ENCODE measurements around the gene TAF15.

The TAF15 gene

GRCh38 chr17:35843698-35844097 is 34.4 kb downstream of the TAF15 start:
- TF ChIP-seq, protein P1, sequence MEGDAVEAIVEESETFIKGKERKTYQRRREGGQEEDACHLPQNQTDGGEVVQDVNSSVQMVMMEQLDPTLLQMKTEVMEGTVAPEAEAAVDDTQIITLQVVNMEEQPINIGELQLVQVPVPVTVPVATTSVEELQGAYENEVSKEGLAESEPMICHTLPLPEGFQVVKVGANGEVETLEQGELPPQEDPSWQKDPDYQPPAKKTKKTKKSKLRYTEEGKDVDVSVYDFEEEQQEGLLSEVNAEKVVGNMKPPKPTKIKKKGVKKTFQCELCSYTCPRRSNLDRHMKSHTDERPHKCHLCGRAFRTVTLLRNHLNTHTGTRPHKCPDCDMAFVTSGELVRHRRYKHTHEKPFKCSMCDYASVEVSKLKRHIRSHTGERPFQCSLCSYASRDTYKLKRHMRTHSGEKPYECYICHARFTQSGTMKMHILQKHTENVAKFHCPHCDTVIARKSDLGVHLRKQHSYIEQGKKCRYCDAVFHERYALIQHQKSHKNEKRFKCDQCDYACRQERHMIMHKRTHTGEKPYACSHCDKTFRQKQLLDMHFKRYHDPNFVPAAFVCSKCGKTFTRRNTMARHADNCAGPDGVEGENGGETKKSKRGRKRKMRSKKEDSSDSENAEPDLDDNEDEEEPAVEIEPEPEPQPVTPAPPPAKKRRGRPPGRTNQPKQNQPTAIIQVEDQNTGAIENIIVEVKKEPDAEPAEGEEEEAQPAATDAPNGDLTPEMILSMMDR (conservative IDR thresholded peaks at IDR 0.05; ENCODE audit: low read length): no peak
- DNase-seq (ENCODE audit: low read depth): no peak
- no peak overlapping the region for H3K4me3 ChIP-seq (ENCODE audit: low read length)

DNA sequence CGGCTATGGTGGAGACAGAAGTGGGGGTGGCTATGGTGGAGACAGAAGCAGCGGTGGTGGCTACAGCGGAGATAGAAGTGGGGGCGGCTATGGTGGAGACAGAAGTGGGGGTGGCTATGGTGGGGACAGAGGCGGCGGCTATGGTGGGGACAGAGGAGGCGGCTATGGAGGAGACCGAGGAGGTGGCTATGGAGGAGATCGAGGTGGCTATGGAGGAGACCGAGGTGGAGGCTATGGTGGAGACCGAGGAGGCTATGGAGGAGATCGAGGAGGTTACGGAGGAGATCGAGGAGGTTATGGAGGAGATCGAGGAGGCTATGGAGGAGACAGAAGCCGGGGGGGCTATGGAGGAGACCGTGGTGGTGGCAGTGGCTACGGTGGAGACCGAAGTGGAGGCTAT is 35.3 kb downstream of the TAF15 start:
- H3K4me3 ChIP-seq (ENCODE audit: low read length): no peak overlapping the region
- DNase-seq (ENCODE audit: low read depth): no peak
- TF ChIP-seq, protein P1 (conservative IDR thresholded peaks at IDR 0.05; ENCODE audit: low read length): no peak

DNA sequence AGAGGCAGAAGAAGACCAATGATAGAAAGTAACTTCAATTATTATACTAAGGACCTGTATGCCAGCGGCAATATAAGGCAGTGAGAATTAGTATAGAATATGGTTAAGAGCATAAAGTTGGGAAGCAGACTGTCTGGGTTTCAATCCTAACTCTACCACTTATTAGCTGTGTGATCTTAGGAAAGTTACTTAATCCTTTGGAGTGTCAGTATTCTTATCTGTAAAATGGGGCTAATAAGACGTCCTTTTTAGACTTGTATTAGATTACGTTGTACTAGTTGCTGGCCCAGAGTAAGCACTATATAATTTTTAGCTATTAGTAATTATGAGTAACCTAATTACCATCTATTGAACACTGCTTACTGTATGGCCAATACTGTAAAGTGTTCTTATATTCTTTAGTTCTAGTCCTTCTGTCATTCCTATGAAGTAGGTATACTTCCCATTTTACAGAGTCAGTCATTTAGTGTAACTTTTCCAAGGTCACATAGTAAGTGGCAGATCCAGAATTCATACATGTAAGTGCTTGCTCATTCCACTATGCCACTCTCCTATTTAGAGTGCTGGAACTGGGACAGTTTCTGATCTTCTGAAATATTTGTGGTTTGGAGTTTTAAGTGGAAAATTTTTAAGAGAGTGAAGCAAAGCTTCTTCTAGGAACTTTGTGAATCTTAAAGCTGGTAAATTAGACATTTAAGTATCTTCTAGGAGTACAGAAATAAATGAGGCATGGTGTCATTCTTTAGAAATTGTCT is 36.9 kb downstream of the TAF15 start:
- peak; percentile 66 for DNase-seq (ENCODE audit: low read depth)
- no peak overlapping the region for H3K4me3 ChIP-seq (ENCODE audit: low read length)
- TF ChIP-seq, protein P1 (conservative IDR thresholded peaks at IDR 0.05; ENCODE audit: low read length): no peak

GRCh38 chr17:35847006-35847405 is 37.7 kb downstream of the TAF15 start:
- TF ChIP-seq, protein P1 (conservative IDR thresholded peaks at IDR 0.05; ENCODE audit: low read length): no peak
- no peak overlapping the region for H3K4me3 ChIP-seq (ENCODE audit: low read length)
- DNase-seq (ENCODE audit: low read depth): no peak

GRCh38 chr17:35847633-35848373 is 38.5 kb downstream of the TAF15 start:
- TF ChIP-seq, protein P1 (conservative IDR thresholded peaks at IDR 0.05; ENCODE audit: low read length): no peak
- no peak overlapping the region for H3K4me3 ChIP-seq (ENCODE audit: low read length)
- DNase-seq (ENCODE audit: low read depth): no peak

DNA sequence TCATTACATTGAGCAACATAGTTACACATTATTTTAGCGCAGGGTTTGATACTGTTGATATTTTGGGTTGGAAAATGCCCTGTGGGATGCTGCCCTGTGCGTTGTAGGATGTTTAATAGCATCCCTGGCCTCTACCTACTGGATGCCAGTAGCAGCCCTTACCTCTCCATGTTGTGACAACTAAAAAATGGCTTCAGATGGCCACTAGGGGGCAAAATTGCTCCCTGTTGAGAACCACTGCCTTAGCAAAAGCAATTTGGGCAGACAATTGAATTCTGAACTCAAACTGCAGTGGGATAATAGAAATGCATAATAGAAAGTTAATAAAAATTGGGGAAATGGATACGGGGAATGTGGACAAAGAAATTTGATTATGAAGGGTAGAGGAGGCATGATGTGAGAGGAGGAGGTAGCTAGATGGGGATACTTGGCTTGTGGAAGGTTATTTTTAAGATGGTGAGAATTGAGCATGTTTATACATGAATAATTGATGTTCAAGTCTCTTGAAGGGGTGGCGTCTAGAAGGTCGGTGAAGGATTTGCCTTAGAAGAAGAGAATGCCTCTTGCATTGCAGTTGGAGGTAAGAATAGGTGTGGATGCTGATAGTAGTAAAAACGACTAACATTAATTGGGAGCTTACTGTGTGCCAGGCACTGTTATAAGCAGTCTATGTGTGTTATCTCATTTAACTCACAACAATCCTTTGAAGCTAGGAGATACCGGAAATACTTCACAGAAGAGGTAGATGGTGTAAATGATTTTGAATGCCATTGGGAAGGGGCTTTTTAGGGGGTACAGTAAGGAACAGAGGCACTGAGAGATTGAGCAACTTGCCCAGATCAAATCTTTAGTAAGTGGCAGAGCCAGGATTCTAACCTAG is 40.4 kb downstream of the TAF15 start:
- TF ChIP-seq, protein P1 (conservative IDR thresholded peaks at IDR 0.05; ENCODE audit: low read length): peak; percentile 75
- no peak overlapping the region for H3K4me3 ChIP-seq (ENCODE audit: low read length)
- peak; percentile 62 for DNase-seq (ENCODE audit: low read depth)
